Measurements from ENCODE around the gene CABP4. TPM values are rescaled to one million over a fixed set of nuclear protein-coding genes. Genes with fewer than 3 reads are reported as not detected.

Gene CABP4
- total RNA-seq, 1 donor from 2014 or later: 3.7 TPM

DNA sequence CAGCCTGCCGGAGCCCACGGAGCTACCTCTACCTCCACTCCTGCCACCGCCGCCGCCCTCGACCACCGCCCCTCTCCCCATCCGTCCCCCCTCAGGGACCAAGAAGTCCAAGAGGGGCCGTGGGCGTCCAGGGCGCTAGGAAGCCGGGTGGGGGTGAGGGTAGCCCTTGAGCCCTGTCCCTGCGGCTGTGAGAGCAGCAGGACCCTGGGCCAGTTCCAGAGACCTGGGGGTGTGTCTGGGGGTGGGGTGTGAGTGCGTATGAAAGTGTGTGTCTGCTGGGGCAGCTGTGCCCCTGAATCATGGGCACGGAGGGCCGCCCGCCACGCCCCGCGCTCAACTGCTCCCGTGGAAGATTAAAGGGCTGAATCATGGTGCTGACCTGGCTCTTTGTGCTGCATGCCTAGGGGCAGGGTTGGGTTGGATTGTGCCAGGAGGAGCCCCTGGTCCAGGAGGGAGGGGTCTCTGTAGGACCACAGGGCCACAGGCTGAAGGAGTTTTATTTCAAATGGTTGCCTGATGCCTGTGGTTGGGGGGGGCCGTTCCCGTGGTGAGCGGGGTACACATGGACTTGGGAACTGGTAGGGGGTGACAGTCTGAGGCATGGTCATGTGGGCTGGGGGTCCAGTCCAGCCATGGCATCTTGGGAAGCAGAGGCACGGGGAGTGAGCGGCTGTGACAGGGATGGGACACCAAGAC, 20.0 kb upstream of the CABP4 start:
- intact Hi-C loops (cut with micrococcal nuclease): no loop called here

DNA sequence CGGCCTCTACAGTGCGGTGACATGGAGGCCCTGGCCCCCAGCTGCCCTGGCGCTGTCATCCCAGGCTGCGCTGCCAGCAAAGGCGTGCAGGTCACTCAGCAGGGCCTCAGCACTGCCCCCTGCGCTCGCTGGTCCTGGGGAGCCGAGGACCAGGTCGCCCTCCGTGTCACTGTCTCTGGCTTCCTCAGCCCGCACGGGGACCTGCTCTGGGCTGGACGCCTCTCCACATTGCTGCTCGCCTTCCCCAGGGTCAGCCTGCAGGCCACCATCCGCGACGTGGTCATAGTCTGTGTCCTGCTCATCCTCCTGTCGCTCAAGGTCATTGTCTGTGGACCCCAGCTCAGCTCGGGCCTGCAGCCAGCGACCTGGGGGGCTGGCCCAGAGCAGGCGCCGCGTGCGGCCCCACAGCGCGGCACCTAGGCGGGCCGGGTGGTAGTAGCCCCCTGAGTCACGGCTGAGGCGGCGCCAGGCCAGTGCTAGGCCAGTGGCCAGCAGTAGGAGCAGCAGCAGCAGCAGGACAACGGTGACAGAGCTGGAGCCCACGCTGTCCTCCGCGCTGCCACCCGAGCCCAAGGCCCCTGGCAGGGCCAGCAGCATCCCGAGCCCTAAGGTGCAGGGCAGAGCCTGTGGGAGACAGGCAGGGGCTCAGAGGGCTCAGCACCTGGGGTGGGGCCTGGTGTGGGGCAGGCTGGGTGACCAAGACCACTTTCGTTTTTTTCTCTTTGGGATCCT, 19.3 kb upstream of the CABP4 start:
- intact Hi-C loops (cut with micrococcal nuclease): loop anchor here (1.0 kb wide), 1 partner anchor 70 kb away; no protein-coding TSS in a partner anchor

DNA sequence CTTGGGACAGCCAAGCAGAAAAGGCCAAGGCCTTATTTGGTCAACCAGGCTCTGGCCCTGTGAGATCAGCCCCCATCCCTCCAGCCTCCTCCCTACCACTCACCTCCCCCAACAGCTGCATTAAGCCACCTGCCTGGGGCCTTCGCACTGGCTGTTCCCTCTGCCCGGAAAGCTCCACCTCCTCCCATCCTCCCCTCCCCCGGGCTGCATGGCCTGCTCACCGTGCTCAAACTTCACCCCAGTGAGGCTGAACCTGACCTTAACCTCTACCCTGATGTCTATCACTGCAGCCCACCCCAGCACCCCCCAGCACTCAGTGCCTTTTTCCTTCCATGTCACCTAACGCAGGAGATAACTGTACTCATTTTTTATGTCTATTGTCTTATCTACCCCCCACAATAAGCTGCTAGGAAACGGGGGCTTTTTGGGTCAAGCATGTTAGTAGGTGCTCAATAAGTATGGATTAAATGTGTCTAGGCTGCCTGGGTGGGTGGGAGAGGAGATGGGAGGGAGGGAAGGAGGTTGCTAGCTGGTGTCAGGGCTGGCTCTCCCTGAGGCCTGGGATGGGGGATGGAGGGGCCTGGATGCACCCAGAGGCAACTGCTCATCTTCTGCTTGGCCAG, 18.6 kb upstream of the CABP4 start:
- intact Hi-C loops (cut with micrococcal nuclease): loop anchor here (1.0 kb wide), 2 partner anchors 8 to 70 kb away; partner anchors contain the start of gene RPS6KB2

GRCh38 chr11:67437082-67437808, 17.9 kb upstream of the CABP4 start, which contains the start of gene PTPRCAP:
TSS of gene PTPRCAP (minus strand) at chr11:67437682. CDS start at chr11:67437619, 63 bp downstream.
- intact Hi-C loops (cut with micrococcal nuclease): loop anchor here (1.0 kb wide), 1 partner anchor 9 kb away; the partner anchor contains the start of gene RPS6KB2

GRCh38 chr11:67437809-67438157, 17.4 kb upstream of the CABP4 start:
- intact Hi-C loops (cut with micrococcal nuclease): loop anchor here (1.0 to 2.0 kb wide), 3 partner anchors 9 to 47 kb away; partner anchors contain the start of genes RPS6KB2 and TMEM134

GRCh38 chr11:67438158-67438902, 16.8 kb upstream of the CABP4 start:
- intact Hi-C loops (cut with micrococcal nuclease): loop anchor here (2.0 kb wide), 2 partner anchors 30 to 46 kb away; partner anchors contain the start of gene TMEM134

GRCh38 chr11:67439321-67440228, 15.6 kb upstream of the CABP4 start:
- intact Hi-C loops (cut with micrococcal nuclease): loop anchor here (2.0 kb wide), 2 partner anchors 29 to 45 kb away; partner anchors contain the start of gene TMEM134

- intact Hi-C loops (cut with micrococcal nuclease): no loop called here
These were observed 14.7 kb upstream of the CABP4 start for GRCh38 chr11:67440229-67441097.

DNA sequence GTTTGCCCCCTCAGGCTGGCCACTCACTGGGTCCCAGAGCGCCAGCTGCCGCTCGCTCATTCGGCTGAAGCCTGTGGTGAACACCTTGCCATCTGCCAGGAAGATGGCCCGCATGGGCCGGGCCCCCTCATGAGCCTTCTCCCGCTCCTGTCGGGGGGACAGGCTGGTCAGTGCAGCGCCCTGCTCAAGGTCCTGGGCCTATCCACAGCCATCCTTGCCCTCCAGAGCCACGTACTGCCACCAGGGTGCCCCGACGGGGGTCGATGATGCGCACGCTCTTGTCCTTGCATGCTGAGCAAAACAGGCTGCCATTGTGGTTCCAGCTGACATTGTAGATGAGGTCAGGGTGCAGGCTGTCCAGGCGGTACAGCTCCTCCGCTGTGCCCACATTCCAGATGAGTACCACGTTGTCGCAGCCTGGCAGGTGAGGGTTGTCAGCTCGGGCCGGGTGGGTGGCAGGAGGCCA, 14.0 kb upstream of the CABP4 start:
- intact Hi-C loops (cut with micrococcal nuclease): no loop called here

DNA sequence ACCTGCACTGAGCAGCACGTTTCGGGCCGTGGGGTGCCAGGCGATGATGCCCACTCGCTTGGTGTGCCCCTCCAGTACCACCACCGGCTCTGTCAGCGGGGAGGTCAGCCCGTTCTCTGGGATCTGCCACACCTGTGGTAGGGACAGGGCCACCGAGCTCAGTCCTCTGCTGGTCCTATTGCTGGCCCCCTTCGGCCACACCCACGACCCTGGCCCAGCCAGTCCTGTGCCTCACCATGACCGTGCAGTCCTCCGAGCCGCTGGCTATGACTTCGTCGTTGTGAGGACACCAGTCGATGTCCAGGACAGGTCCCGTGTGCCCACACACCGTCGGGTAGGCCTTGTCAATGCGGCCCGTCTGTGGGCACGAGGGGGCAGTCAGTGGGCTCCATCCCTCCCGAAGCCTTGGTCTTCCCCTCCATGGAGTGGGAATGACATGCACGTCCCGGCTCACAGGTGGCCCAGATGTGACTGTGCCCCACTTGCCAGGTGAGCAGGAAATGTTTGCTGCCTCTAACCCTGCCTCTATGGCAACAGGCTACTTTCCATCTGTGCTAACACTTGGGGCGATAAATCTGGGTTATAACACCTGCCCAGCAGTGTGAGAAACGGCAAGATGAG, 13.3 kb upstream of the CABP4 start:
- intact Hi-C loops (cut with micrococcal nuclease): no loop called here

DNA sequence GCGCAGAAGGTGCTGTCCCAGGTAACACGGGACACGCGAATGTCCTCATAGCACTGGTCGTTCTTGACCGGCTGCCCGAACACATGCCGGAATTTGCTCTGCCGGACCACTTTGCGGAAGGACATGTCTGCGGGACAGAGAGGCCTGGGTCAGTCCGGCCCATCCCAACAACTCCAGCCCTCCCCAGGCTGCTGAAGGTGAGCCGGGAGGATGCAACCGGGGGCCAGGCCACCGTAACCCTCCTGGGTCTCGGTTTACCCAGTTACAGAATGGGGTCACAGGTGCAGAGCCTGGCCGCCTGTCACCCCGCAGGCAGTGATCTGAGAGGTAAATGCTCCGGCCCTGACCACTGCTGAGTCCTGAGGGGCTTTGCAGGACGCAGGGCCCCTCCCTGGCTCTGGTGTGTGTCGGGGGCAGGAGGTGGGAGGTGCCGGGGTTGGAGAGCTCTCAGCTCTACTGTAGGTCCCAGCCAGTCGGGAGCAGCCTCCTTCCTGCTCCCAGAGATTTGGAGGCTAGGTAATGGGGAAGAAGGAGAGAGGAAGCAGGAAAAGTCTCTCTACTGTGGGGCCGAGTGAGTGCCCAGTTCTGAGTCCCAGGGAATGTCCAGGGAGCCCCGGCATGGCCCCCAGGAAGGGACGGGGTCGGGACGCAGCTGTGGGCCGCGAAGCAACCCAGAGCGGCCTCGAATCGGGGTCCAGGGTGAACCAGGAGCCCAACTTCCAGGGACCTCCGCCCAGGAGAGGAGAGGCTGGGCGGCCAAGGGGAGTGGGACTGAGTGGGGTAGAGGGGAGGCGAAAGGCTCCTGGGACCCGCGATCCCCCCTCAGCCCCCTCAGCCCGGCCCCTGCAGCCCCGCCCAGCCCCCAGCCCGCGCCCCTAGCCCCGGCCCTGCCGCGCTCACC, 12.4 kb upstream of the CABP4 start:
- intact Hi-C loops (cut with micrococcal nuclease): no loop called here

GRCh38 chr11:67445515-67445914, 9.6 kb upstream of the CABP4 start:
- intact Hi-C loops (cut with micrococcal nuclease): no loop called here

DNA sequence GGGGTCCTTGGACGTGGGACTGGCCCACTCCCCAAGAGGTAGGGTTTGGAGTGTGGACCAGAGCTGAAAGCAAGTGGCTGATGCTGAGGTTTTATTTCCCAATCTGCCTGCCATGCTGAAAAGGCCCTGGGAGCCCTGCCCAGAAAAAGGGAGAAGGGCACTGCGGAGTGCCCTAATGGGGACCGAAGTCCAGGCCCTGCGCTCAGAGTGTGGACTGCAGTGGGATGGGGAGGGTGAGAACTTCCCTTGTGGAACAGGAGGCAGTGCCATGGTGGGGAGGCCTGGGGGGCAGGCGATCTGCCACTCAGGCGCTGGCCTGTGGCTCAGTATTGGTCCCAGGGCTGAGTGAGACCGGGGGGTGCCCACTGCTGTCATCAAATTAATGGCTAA, 6.9 kb upstream of the CABP4 start:
- intact Hi-C loops (cut with micrococcal nuclease): no loop called here

DNA sequence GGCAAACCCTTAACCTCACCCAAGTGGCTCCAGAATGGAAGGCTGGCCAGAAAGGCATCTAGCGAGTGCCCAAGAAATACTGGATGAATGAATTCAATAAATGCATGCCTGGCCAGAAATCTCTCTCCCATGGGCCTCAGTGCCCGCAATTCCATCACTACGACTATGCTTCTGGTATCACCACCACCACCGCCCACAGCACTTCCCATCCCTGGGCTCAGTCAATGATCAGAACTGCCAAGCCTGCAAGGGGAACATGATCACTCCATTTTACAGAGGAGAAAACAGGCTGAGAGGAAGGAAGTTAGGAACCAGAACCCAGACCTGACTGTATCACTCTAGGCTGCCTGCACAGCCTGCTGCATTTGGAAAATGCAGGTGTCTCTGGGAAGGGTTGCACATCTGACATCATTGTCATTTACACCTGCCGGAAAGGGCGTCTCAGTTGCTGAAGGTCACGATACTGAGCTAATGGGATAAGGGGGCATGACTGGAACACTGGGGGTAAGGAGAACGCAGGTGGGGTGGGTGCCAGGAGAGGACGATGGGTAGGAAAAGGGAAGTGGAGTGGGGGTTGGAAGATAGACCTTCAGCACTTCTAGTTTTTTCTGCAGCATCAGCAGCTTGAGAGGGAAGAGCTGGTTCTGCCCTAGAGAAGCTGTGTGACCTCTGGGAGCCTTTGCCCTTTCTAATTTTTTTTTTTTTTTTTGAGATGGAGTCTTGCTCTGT, 5.9 kb upstream of the CABP4 start:
- intact Hi-C loops (cut with micrococcal nuclease): no loop called here

GRCh38 chr11:67450796-67451657, 4.1 kb upstream of the CABP4 start:
- intact Hi-C loops (cut with micrococcal nuclease): no loop called here
